ENCODE results near the gene AP4E1.

DNA sequence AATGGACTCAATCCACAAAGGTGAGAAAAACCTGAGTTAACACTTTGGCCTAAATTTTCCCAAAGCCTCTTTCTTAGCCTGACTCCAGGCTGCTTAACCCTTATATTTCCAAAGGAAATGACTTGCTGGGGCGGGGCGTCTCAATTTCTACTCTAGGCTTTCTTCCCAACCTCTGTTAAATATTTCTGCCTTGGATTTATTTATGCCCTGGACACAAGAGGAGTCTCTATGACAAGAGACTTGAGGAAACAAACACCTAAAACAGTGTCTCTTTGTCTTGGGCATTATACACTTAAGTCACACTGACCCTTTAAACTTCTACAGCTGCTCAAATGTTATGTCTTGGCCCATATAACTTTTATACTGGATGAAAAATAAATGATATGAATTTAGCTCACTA is 28.3 kb upstream of the AP4E1 start:
- TF ChIP-seq, protein P1, sequence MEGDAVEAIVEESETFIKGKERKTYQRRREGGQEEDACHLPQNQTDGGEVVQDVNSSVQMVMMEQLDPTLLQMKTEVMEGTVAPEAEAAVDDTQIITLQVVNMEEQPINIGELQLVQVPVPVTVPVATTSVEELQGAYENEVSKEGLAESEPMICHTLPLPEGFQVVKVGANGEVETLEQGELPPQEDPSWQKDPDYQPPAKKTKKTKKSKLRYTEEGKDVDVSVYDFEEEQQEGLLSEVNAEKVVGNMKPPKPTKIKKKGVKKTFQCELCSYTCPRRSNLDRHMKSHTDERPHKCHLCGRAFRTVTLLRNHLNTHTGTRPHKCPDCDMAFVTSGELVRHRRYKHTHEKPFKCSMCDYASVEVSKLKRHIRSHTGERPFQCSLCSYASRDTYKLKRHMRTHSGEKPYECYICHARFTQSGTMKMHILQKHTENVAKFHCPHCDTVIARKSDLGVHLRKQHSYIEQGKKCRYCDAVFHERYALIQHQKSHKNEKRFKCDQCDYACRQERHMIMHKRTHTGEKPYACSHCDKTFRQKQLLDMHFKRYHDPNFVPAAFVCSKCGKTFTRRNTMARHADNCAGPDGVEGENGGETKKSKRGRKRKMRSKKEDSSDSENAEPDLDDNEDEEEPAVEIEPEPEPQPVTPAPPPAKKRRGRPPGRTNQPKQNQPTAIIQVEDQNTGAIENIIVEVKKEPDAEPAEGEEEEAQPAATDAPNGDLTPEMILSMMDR (IDR thresholded peaks at IDR 0.05) = no peak
- no peak for TF ChIP-seq POLR2A (IDR thresholded peaks at IDR 0.05)
